GM18951 (cell line): ENCODE measurements around the gene TM9SF1.

ENCODE experiments used
- POLR2A ChIP-seq: IDR thresholded peaks from 4 replicates; pipeline ENCODE4 v1.6.1; 2011; ENCODE audit warnings: mild to moderate bottlenecking; ENCODE audit not compliant: insufficient read length, insufficient read depth; ENCODE audit errors: extremely low read depth
- in situ Hi-C: fragments of 300-500 bp; cut with MboI; formaldehyde crosslinking; loops from one replicate; pipeline ENCODE4 v1.12.0; 2022; ENCODE audit warnings: low sequenced_read_pairs, mixed read lengths, inconsistent platforms; ENCODE audit not compliant: unreplicated experiment

TM9SF1 gene

GRCh38 chr14:24139272-24139934, 55.8 kb downstream of the TM9SF1 start:
- peak; percentile 9 for TF ChIP-seq POLR2A
- in situ Hi-C loops: no loop called here
